Measurements from ENCODE around the gene ZNF212.
"Not testable (repeated sequence)": the region's sequence is repeated elsewhere in the genome, so short reads cannot be mapped to it uniquely, and the experiment has no call there.

ZNF212 gene

DNA sequence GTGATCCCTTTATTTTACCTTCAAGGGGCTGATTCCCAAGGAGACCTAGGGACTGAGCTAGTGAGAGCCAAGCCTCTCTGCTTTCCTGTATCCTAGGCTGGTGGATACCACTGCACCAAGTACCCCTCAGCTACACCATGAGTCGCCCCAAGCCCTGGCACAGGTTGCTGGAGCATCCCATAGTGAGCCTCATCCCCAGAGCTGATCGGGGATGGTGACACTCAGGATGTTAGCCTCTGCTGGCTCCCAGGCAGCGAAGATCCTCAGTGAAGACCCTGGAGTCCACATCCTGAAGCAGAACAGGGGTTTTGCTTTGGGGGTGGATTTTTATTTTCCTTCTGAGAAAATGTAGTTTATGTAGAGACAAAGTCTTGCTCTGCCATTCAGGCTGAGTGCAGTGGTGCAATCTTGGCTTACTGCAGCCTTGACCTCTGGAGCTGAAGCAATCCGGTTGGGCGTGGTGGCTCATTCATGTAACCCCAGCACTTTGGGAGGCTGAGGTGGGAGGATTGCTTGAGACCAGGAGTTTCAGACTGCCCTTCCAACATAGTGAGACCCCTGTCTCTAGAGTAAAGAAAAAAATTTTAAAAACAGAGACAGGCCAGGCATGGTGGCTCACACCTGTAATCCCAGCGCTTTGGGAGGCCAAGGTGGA, 12.5 kb upstream of the ZNF212 start:
- H3K36me3 ChIP-seq (ENCODE audit: insufficient read depth, low read length) = no peaks in the 10 kb centered on the region
- H3K9me3 ChIP-seq (ENCODE audit: control insufficient read depth, insufficient read depth, low read length) = no peaks in the 10 kb centered on the region
- no peak overlapping the region for H3K9ac ChIP-seq (ENCODE audit: low read depth, low read length)
- no peaks in the 10 kb centered on the region for H3K4me1 ChIP-seq (ENCODE audit: insufficient read depth, low read length)

DNA sequence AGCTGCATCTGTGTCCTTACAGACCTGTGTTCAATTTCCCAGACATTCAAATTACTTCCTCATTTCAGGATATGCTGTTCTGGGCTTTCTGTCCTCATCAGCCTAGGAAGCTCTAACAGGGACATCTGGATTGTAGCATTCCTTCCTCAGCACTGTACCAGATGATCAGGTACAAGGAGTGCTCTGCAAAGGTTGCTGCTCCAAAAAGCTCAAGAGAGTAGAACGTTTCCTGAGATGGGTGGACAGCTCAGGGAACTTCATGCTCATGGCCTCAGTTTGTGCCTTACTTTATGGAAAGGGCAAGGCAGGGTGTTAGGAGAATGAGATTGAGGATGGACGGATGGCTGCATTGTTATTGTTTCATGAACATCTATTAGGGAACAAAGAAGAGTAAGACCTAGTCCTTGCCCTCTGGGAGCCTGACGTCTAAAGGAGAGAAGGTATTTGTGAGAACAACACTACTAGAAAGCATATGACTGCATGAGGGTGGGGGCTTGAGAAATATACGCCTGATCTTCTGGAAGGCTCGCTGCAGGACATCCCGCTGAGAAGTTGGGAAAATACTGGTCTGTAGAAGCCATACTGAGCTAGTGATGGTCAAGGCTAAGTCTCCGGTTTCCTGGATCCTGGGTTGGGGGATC, 10.5 kb upstream of the ZNF212 start:
- Histone ChIP-seq H3K9me3 (ENCODE audit: control insufficient read depth, insufficient read depth, low read length) (no peaks in the 10 kb centered on the region), H3K36me3 (ENCODE audit: insufficient read depth, low read length) (no peaks in the 10 kb centered on the region), H3K9ac (ENCODE audit: low read depth, low read length) (no peak overlapping the region), H3K4me1 (ENCODE audit: insufficient read depth, low read length) (no peaks in the 10 kb centered on the region)

DNA sequence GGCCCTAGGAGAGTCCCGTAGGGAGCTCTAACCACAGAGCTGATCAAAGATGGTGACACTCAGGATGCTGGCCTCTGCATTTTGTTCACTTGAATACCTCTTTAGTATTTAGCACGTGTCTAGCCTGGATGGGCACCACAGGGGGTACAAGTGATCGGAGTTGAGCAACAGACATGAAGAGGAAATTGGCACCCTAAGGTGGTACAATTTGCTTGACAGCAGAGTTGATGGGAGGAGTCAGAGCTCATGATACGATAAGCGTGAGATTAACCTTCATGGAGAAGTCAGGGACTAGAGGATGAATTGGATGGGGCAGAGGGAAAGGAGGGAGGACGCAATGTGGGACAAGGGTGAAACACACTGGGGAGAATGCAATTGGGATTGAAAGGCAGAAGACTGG, 9.9 kb upstream of the ZNF212 start:
- H3K9ac ChIP-seq (ENCODE audit: low read depth, low read length) = no peak overlapping the region
- H3K36me3 ChIP-seq (ENCODE audit: insufficient read depth, low read length) = no peaks in the 10 kb centered on the region
- no peaks in the 10 kb centered on the region for H3K4me1 ChIP-seq (ENCODE audit: insufficient read depth, low read length)
- H3K9me3 ChIP-seq (ENCODE audit: control insufficient read depth, insufficient read depth, low read length) = no peaks in the 10 kb centered on the region

DNA sequence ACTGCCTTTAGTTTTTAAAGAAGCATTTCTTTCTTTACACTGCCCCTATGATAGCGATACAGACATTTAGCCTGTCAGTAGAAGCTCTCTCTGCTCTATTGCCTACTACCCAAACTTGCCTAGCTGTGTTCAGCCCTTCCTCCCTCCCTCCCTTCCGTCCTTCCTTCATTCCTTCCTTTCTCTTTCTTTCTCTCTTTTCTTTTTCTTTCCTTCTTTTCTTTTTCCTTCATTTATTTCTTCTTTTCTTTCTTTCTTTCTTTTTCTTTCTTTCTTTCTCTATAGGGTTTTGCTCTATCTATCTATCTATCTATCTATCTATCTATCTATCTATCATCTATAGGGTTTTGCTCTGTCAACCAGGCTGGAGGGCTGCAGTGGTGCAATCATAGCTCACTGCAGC, 7.1 kb upstream of the ZNF212 start:
- H3K9me3 ChIP-seq (ENCODE audit: control insufficient read depth, insufficient read depth, low read length) = no peaks in the 10 kb centered on the region
- no peak overlapping the region for H3K9ac ChIP-seq (ENCODE audit: low read depth, low read length)
- H3K36me3 ChIP-seq (ENCODE audit: insufficient read depth, low read length) = no peaks in the 10 kb centered on the region
- H3K4me1 ChIP-seq (ENCODE audit: insufficient read depth, low read length) = no peaks in the 10 kb centered on the region

DNA sequence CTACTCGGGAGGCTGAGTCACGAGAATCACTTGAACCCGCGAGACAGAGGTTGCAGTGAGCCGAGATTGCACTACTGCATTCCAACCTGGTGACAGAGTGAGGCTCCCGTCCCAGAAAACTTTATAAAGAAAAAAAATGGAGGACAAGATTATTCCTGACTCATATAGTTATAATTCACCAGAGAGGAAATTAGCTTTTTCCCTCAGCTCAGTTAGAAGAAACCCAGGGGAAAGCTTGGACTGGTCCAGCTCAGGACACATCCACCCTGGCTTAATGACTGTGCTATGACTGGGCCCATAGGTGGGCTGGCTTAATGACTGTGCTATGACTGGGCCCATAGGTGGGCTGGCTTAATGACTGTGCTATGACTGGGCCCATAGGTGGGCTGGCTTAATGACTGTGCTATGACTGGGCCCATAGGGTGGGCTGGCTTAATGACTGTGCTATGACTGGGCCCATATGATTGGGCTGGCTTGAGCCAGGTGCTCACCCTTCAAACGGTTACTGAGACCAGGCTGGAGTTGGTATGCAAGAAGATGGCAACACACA, 5.7 kb upstream of the ZNF212 start:
- H3K4me1 ChIP-seq (ENCODE audit: insufficient read depth, low read length); H3K9ac ChIP-seq (ENCODE audit: low read depth, low read length); H3K9me3 ChIP-seq (ENCODE audit: control insufficient read depth, insufficient read depth, low read length); H3K36me3 ChIP-seq (ENCODE audit: insufficient read depth, low read length): not testable (repeated sequence)

DNA sequence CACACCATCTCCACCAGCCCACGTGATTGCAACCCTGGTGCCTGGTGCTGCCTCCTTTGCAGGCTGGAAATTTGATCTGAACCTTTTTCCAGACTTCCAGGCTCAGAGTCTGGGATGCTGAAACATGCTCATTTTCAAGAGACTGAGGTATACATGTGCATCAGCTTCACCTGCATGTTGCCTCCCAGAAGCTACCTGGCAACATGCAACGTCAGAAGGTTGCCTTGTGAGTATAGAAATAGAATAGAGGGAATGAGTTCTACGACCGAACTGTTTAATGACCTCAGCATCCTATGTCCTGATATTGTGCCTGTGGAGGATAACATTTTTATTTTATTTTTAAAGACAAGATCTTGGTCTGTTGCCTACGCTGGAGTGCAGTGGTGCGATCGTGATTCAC, 1.9 kb upstream of the ZNF212 start:
- Histone ChIP-seq H3K36me3 (ENCODE audit: insufficient read depth, low read length) (no peaks in the 10 kb centered on the region), H3K9me3 (ENCODE audit: control insufficient read depth, insufficient read depth, low read length) (no peaks in the 10 kb centered on the region), H3K9ac (ENCODE audit: low read depth, low read length) (no peak overlapping the region), H3K4me1 (ENCODE audit: insufficient read depth, low read length) (0 out of 2 replicates have a peak, but pooled peaks cover 6% of the 10 kb centered on the region)

DNA sequence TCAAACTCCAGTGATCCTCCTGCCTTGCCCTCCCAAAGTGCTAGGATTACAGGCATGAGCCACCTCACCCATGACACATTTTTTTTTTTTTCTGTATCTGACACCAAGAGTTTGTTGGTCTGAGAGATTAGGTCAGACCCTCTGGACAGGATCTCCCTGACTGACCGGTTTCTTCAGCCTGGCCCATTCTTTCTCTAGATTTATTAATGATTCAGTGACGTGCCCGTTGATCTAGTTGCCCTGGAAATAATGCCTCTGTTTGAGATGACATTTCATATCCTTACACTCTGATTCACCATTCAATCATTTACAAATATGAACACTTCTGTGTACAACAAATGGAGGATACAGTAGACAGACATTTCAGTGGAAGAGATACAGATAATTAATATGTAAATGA, 1.4 kb upstream of the ZNF212 start:
- H3K9ac ChIP-seq (ENCODE audit: low read depth, low read length) = no peak overlapping the region
- 0 out of 2 replicates have a peak, but pooled peaks cover 6% of the 10 kb centered on the region for H3K4me1 ChIP-seq (ENCODE audit: insufficient read depth, low read length)
- H3K9me3 ChIP-seq (ENCODE audit: control insufficient read depth, insufficient read depth, low read length) = no peaks in the 10 kb centered on the region
- H3K36me3 ChIP-seq (ENCODE audit: insufficient read depth, low read length) = no peaks in the 10 kb centered on the region

DNA sequence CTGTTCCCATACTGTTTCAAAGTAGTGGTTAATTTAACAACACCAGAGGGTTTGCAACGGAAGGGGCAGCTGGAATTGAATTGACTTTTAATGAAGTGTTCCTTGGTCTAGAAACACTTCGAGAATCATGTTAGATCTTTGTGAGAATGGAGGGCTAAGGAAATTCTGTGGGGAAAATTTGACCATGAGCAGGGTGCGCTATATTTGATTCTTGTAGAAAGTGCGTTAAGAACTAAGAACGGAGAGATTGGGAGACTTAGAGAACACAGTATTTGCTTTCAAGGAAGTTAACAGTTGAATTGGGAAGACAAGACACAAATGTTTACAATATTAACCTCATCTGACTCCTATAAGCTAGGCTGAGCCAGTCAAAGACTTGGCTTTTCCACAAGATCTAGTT, 1.2 kb downstream of the ZNF212 start:
- Histone ChIP-seq H3K9ac (ENCODE audit: low read depth, low read length) (peak overlapping the region; percentile 7; the same call in 1 of the 2 replicates), H3K4me1 (ENCODE audit: insufficient read depth, low read length) (0 out of 2 replicates have a peak, but pooled peaks cover 6% of the 10 kb centered on the region), H3K36me3 (ENCODE audit: insufficient read depth, low read length) (no peaks in the 10 kb centered on the region), H3K9me3 (ENCODE audit: control insufficient read depth, insufficient read depth, low read length) (no peaks in the 10 kb centered on the region)

DNA sequence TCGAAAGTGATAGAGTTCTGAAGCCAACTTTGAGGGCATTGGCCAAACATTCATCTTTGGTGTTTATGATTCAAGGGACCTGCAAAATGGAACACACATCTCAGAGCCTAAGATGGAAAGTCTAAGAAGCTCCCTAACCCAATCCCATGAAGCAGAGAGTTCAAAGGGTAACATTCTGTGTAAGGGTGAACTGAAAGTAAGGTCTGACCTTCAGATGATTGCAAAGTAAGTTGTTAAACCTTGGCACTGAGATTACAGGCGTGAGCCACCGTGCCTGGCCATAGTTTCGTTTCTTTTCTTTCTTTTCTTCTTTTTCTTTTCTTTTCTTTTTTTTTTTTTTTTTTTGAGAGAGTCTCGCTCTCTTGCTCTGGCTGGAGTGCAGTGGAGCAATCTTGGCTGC, 2.2 kb downstream of the ZNF212 start:
- Histone ChIP-seq H3K9me3 (ENCODE audit: control insufficient read depth, insufficient read depth, low read length) (no peaks in the 10 kb centered on the region), H3K36me3 (ENCODE audit: insufficient read depth, low read length) (no peaks in the 10 kb centered on the region), H3K9ac (ENCODE audit: low read depth, low read length) (no peak overlapping the region), H3K4me1 (ENCODE audit: insufficient read depth, low read length) (0 out of 2 replicates have a peak, but pooled peaks cover 6% of the 10 kb centered on the region)

DNA sequence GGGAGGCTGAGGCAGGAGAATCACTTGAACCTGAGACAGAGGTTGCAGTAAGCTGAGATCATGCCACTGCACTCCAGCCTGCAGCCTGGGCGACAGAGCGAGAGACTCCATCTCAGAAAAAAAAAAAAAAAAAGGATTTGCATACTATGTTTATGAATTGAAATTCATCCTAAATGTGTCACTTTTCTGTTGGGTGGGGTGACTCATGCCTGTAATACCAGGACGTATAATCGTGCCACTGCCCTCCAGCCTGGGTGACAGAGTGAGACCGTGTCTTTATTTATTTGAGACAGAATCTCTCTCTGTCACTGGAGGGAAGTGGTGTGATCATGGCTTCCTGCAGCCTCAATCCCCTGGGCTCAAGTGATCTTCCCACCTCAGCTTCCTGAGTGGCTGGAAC, 5.8 kb downstream of the ZNF212 start:
- Histone ChIP-seq H3K36me3 (ENCODE audit: insufficient read depth, low read length) (no peaks in the 10 kb centered on the region), H3K4me1 (ENCODE audit: insufficient read depth, low read length) (0 out of 2 replicates have a peak, but pooled peaks cover 6% of the 10 kb centered on the region), H3K9me3 (ENCODE audit: control insufficient read depth, insufficient read depth, low read length) (no peaks in the 10 kb centered on the region), H3K9ac (ENCODE audit: low read depth, low read length) (no peak overlapping the region)

DNA sequence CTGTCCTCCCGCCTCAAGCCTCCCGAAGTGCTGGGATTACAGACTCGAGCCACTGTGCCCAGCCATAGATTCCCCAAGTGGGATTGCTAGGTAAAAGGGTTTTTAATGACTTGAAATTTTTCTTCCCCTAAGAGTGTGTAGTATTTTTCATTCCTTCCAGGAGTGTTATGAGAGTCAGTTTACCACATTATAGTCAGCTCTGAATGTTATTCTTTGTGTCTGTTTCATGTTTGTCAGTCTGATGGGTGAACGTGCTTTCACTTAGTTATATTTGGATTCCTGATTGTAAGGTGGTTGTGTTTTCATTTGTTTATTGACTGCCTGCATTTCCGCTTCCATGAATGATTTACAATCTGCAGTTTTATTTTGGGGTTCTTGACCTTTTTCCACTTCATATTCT, 6.3 kb downstream of the ZNF212 start:
- H3K4me1 ChIP-seq (ENCODE audit: insufficient read depth, low read length) = 0 out of 2 replicates have a peak, but pooled peaks cover 2% of the 10 kb centered on the region
- H3K36me3 ChIP-seq (ENCODE audit: insufficient read depth, low read length) = no peaks in the 10 kb centered on the region
- no peaks in the 10 kb centered on the region for H3K9me3 ChIP-seq (ENCODE audit: control insufficient read depth, insufficient read depth, low read length)
- no peak overlapping the region for H3K9ac ChIP-seq (ENCODE audit: low read depth, low read length)

DNA sequence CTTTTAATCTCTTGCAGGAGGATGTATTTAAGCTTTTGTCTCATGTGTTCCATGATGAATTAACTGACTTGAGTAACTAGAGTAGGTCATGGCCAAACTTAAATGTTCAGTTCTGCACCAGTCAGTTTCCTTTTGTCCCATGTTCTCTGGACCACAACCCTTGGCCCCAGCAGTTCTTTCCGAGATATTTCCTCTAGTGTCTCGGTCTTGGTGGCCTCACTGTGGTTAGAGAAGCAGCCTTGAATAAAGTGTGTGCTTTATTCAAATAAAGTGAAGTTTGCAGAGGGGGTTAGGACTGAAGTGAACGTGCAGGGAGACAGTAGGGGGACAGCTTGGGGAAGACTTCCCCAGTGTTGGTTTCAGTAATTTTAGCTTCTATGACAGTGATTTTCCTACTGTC, 9.3 kb downstream of the ZNF212 start:
- no peak overlapping the region for H3K9ac ChIP-seq (ENCODE audit: low read depth, low read length)
- no peaks in the 10 kb centered on the region for H3K4me1 ChIP-seq (ENCODE audit: insufficient read depth, low read length)
- H3K36me3 ChIP-seq (ENCODE audit: insufficient read depth, low read length) = peaks cover 6% of the 10 kb centered on the region; the same call in 1 of the 2 replicates
- H3K9me3 ChIP-seq (ENCODE audit: control insufficient read depth, insufficient read depth, low read length) = no peaks in the 10 kb centered on the region

DNA sequence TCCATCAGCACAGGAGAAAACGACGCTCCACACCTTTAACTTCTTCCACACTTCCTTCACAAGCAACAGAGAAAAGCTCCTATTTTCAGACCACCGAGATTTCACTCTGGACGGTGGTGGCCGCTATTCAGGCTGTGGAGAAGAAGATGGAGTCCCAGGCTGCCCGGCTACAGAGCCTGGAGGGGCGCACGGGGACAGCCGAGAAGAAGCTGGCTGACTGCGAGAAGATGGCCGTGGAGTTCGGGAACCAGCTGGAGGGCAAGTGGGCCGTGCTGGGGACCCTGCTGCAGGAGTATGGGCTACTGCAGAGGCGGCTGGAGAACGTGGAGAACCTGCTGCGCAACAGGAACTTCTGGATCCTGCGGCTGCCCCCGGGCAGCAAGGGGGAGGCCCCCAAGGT, 10.7 kb downstream of the ZNF212 start:
- not testable (repeated sequence) for H3K9me3 ChIP-seq (ENCODE audit: control insufficient read depth, insufficient read depth, low read length); H3K4me1 ChIP-seq (ENCODE audit: insufficient read depth, low read length); H3K9ac ChIP-seq (ENCODE audit: low read depth, low read length)
- H3K36me3 ChIP-seq (ENCODE audit: insufficient read depth, low read length) = peaks cover 11% of the 10 kb centered on the region

DNA sequence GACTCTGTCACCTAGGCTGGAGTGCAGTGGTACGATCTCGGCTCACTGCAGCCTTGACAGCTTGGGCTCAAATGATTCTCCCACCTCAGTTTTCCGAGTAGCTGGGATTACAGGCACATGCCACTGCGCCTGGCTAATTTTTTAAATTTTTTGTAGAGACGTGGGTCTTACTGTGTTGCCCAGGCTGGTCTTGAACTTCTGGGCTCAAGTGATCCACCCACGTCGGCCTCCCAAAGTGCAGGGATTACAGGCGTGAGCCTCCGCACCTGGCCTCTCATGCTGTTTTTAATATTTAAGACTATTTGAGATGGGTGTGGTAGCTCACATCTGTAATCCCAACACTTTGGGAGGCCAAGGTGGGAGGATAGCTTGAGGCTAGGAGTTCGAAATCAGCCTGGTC, 12.1 kb downstream of the ZNF212 start:
- not testable (repeated sequence) for H3K9me3 ChIP-seq (ENCODE audit: control insufficient read depth, insufficient read depth, low read length); H3K4me1 ChIP-seq (ENCODE audit: insufficient read depth, low read length); H3K9ac ChIP-seq (ENCODE audit: low read depth, low read length)
- peaks cover 15% of the 10 kb centered on the region for H3K36me3 ChIP-seq (ENCODE audit: insufficient read depth, low read length)

DNA sequence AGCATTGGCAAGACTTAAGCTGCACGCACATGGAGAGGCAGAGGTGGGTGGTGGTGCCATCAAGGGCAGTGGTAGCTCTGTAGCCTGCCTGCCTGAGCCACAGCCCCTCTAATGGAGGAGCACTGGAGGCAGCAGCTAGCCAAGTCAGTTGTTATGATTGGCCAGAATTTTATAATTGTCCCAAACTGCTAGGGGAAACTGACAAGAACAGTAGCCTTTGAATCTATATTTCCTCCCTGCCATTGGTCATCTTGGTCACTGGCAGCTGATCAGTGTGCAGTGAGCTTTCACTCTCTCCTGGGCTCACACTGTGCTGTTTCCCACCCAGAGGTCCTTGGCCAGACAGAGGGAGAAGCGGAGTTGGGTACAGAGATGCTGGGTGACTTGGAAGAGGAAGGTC, 12.9 kb downstream of the ZNF212 start:
- Histone ChIP-seq H3K9ac (ENCODE audit: low read depth, low read length) (no peak overlapping the region), H3K36me3 (ENCODE audit: insufficient read depth, low read length) (peaks cover 15% of the 10 kb centered on the region), H3K4me1 (ENCODE audit: insufficient read depth, low read length) (no peaks in the 10 kb centered on the region), H3K9me3 (ENCODE audit: control insufficient read depth, insufficient read depth, low read length) (no peaks in the 10 kb centered on the region)
